Tibial artery (tissue), 4 donors: Measurements from ENCODE around the gene BICDL1.

Experiments
- DNase-seq, 2 donors: peaks; one replicate each; pipeline ENCODE4 v3.0.0-alpha.2; 2019
- H3K27ac ChIP-seq, 2 donors: fragments of 200-600 bp; sonication (generic) in 1 of 2; 1 replicate in 1 of 2; 2 replicates in 1 of 2; pipeline ENCODE4 v1.5.1; 2018 to 2019; ENCODE audit warnings: mild to moderate bottlenecking in 1 of 2
- H3K27me3 ChIP-seq, 2 donors: fragments of 200-600 bp; sonication (generic) in 1 of 2; one replicate each; pipeline versions ENCODE4 v1.5.1 to v1.6.0; 2016 to 2019
- H3K36me3 ChIP-seq, 3 donors: fragments of 200-600 bp; sonication (generic) in 2 of 3; one replicate each; pipeline ENCODE4 v1.5.1; 2016 to 2019; ENCODE audit warnings: mild to moderate bottlenecking in 2 of 3
- H3K4me1 ChIP-seq, 4 donors: fragments of 200-600 bp; sonication (generic) in 2 of 4; 1 replicate in 3 of 4; 2 replicates in 1 of 4; pipeline ENCODE4 v1.5.1; 2016 to 2019
- H3K4me3 ChIP-seq, 2 donors: fragments of 200-600 bp; sonication (generic) in 1 of 2; 1 replicate in 1 of 2; 2 replicates in 1 of 2; pipeline ENCODE4 v1.5.1; 2018 to 2019; ENCODE audit warnings: mild to moderate bottlenecking in 2 of 2
- H3K9me3 ChIP-seq, 3 donors: fragments of 200-600 bp; sonication (generic) in 1 of 3; one replicate each; pipeline ENCODE4 v1.5.1; 2016 to 2019
- intact Hi-C: fragments of 100-400 bp; cut with DNase I; formaldehyde crosslinking; loops from one replicate; pipeline ENCODE4 v1.15.0; 2023; ENCODE audit warnings: low total_unique reads
- TF ChIP-seq, protein P1 (sequence below), 2 experiments: fragments of 200-600 bp in 1 of 2; fragments of 450-650 bp in 1 of 2; IDR thresholded peaks; one replicate each; pipeline ENCODE4 v1.5.1; 2017 to 2019; ENCODE audit warnings: antibody characterized with exemption in 2 of 2, mild to moderate bottlenecking in 1 of 2, moderate library complexity in 1 of 2

BICDL1 gene

DNA sequence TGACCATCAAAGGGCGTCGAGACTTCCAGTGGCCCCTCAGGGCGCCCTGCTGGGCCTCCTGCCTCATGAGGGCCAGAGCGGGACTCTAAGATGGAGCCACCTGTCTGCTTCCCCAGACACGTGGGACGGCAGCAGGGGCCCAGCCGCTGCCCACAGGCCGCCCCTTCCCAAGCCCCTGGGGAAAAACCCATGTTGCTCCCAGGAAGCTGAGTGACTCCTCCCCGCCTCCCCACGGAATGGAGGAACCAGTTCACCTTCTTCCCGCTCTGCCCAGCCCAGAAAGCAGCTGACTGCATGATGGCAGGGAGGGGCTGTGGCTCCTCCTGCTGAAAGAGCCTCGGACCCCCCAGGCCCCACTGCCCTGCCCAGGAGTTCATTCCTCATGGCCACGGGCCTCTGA is 112.6 kb downstream of the BICDL1 start:
- peak overlapping the region; percentile 48 to 65 for H3K27ac ChIP-seq
- H3K4me1 ChIP-seq, result peaks cover 0 to 28% (median 25%) of the 10 kb centered on the region in 4 donors

DNA sequence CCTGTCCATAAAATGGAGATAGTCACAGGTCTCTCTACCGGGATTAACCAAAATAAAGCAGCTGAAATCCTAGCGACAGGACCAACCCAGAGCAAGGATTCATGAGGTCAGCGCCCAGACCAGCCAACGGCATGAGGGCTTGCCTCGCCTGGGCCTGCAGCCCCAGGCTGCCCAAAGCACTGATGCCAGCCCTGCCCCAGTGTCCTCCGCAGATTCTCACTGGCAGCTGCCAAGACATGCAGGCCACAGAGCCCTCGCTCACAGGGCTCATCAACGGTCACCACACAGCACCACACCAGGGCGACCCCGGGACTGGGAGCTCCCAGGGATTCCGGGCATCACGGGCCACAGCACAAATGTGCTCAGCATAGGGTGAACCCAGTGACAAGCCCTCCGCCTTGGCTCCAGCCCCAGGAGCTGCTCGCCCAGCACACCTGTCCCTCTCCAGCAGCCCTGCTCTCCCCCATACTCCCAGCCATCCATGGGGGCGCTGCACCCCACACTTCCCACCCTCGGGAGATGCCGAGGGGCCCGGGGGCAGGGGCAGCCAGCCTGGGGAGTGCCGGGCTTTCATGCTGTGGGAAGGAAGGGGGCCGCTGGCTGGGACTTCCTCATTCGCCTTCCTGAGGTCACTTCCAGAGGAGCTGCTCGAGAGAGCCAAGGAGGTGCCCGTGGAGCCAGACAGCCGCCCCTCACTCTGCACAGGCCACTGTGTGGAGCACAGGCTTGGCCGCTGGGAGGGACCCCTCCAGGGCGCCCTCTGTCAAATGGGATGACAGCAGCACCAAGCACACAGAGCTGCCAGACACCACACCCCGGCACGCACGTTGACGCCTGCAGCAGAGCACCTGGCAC is 113.4 kb downstream of the BICDL1 start:
- Histone ChIP-seq H3K27ac (peak overlapping the region in 1 of 2 donors; percentile 65), H3K36me3 (peaks cover 27 to 73% (median 56%) of the 10 kb centered on the region in 3 donors)
- DNase-seq, result no peak

More for the DNA sequence above, 112.6 kb downstream of the BICDL1 start:
- Histone ChIP-seq H3K27me3 (no peaks in the 10 kb centered on the region), H3K9me3 (no peaks in the 10 kb centered on the region), H3K4me3 (no peak overlapping the region), H3K36me3 (peaks cover 35 to 79% (median 57%) of the 10 kb centered on the region in 3 donors)
- intact Hi-C loops, result no loop called here
- TF ChIP-seq, protein P1, sequence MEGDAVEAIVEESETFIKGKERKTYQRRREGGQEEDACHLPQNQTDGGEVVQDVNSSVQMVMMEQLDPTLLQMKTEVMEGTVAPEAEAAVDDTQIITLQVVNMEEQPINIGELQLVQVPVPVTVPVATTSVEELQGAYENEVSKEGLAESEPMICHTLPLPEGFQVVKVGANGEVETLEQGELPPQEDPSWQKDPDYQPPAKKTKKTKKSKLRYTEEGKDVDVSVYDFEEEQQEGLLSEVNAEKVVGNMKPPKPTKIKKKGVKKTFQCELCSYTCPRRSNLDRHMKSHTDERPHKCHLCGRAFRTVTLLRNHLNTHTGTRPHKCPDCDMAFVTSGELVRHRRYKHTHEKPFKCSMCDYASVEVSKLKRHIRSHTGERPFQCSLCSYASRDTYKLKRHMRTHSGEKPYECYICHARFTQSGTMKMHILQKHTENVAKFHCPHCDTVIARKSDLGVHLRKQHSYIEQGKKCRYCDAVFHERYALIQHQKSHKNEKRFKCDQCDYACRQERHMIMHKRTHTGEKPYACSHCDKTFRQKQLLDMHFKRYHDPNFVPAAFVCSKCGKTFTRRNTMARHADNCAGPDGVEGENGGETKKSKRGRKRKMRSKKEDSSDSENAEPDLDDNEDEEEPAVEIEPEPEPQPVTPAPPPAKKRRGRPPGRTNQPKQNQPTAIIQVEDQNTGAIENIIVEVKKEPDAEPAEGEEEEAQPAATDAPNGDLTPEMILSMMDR (IDR thresholded peaks at IDR 0.05), result no peak
- no peak for DNase-seq

DNA sequence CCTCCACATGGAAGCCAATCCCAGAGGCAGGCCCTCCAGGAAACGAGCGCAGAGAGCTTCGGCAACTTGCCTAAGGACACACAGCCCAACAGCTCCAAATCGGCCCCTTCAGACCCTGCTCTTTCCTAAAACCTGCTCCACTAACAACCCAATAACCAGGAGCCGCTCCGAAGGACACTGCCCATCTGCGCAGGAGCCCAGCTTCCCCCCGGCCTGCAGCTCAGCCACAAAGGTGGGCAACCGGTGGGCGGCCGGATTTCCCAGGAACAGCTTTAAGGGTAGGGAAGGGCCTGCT is 114.0 kb downstream of the BICDL1 start:
- Histone ChIP-seq H3K27me3 (no peaks in the 10 kb centered on the region), H3K9me3 (no peaks in the 10 kb centered on the region), H3K36me3 (peaks cover 25 to 72% (median 51%) of the 10 kb centered on the region in 3 donors), H3K4me1 (peaks cover 0 to 28% (median 25%) of the 10 kb centered on the region in 4 donors), H3K27ac (no peak overlapping the region), H3K4me3 (no peak overlapping the region)
- no peak for DNase-seq
- TF ChIP-seq, protein P1 (IDR thresholded peaks at IDR 0.05), result no peak
- intact Hi-C loops, result no loop called here

More for the DNA sequence above, 113.4 kb downstream of the BICDL1 start:
- intact Hi-C loops, result no loop called here
- H3K9me3 ChIP-seq, result no peaks in the 10 kb centered on the region
- TF ChIP-seq, protein P1 (IDR thresholded peaks at IDR 0.05), result no peak
- peaks cover 0 to 28% (median 25%) of the 10 kb centered on the region in 4 donors for H3K4me1 ChIP-seq
- H3K4me3 ChIP-seq, result no peak overlapping the region
- no peaks in the 10 kb centered on the region for H3K27me3 ChIP-seq

DNA sequence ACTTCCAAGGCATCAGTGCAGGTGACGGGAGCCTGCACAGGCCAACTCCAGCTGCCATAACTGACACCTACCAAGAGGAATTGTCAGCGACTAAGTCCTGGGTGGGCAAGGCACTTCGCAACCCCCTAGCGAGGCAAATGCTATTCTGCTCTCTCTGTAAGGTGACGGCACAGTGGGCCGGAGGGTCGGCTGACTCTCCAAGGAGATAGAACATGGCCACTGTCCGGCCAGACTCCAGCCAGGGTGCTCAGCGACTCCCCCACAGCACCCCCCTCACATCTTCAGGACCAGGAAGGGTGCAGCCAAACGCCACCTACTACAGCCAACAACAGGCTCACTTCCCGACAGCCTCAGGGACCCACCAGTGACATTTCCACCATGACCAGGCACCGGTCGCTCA is 114.3 kb downstream of the BICDL1 start:
- H3K27me3 ChIP-seq, result no peaks in the 10 kb centered on the region
- peaks cover 21 to 72% (median 47%) of the 10 kb centered on the region in 3 donors for H3K36me3 ChIP-seq
- TF ChIP-seq, protein P1 (IDR thresholded peaks at IDR 0.05), result no peak
- no peak overlapping the region for H3K27ac ChIP-seq
- peaks cover 0 to 28% (median 25%) of the 10 kb centered on the region in 4 donors for H3K4me1 ChIP-seq
- no peak for DNase-seq
- no peak overlapping the region for H3K4me3 ChIP-seq
- intact Hi-C loops, result no loop called here
- no peaks in the 10 kb centered on the region for H3K9me3 ChIP-seq

DNA sequence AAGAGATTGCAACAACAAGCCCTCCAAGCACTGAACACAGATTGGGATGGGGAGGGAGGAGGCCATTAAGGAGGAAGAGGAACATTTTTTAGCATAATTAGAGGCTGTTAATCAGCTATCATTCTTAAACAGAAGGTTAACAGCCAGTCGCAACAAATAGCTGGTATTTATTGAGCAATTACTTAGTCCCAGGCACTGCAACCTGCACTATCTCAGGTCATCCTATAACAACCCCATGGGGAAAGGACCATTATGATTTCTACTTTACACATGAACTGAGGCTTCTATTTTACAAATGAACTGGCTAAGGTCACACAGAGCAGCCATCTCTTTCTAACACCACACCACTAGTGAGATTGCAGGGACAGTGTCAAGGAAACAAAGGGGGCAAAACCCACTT is 117.1 kb downstream of the BICDL1 start:
- DNase-seq, result no peak
- TF ChIP-seq, protein P1 (IDR thresholded peaks at IDR 0.05), result no peak
- no peaks in the 10 kb centered on the region for H3K27me3 ChIP-seq
- no peaks in the 10 kb centered on the region for H3K9me3 ChIP-seq
- peaks cover 0 to 32% (median 21%) of the 10 kb centered on the region in 4 donors for H3K4me1 ChIP-seq
- H3K27ac ChIP-seq, result no peak overlapping the region
- H3K4me3 ChIP-seq, result no peak overlapping the region
- intact Hi-C loops, result no loop called here
- peaks cover 16 to 53% (median 30%) of the 10 kb centered on the region in 3 donors for H3K36me3 ChIP-seq
